HEK293T (cell line): ENCODE results near the gene MAPK12.

Experiments used
- ARNT ChIP-seq: fragments of 450-650 bp; IDR thresholded peaks from 2 replicates; pipeline ENCODE4 v1.6.1; 2017; ENCODE audit warnings: mild to moderate bottlenecking
- BHLHE40 ChIP-seq: fragments of 450-650 bp; IDR thresholded peaks from 2 replicates; pipeline ENCODE4 v1.6.1; 2016; ENCODE audit warnings: mild to moderate bottlenecking, moderate library complexity, borderline replicate concordance
- ELF4 ChIP-seq: fragments of 450-650 bp; IDR thresholded peaks from 2 replicates; pipeline ENCODE4 v1.6.1; 2017; ENCODE audit warnings: antibody characterized with exemption
- FOXA1 ChIP-seq: fragments of 450-650 bp; IDR thresholded peaks from 2 replicates; pipeline ENCODE4 v1.6.1; 2016; ENCODE audit warnings: mild to moderate bottlenecking
- FOXK2 ChIP-seq: fragments of 450-650 bp; IDR thresholded peaks from 2 replicates; pipeline ENCODE4 v1.6.1; 2016; ENCODE audit warnings: mild to moderate bottlenecking
- FOXM1 ChIP-seq: fragments of 450-650 bp; IDR thresholded peaks from 2 replicates; pipeline ENCODE4 v1.6.1; 2017; ENCODE audit warnings: mild to moderate bottlenecking, borderline replicate concordance
- HDGF ChIP-seq: fragments of 450-650 bp; IDR thresholded peaks from 2 replicates; pipeline ENCODE4 v1.6.1; 2017; ENCODE audit warnings: antibody characterized with exemption, borderline replicate concordance
- L3MBTL2 ChIP-seq: fragments of 450-650 bp; conservative IDR thresholded peaks from 2 replicates; pipeline ENCODE4 v1.6.1; 2016; ENCODE audit warnings: mild to moderate bottlenecking
- NFRKB ChIP-seq: fragments of 450-650 bp; IDR thresholded peaks from 2 replicates; pipeline ENCODE4 v1.6.1; 2016; ENCODE audit warnings: mild to moderate bottlenecking, moderate library complexity
- SP1 ChIP-seq: fragments of 450-650 bp; IDR thresholded peaks from 2 replicates; pipeline ENCODE4 v1.6.1; 2017
- SUZ12 ChIP-seq: fragments of 450-650 bp; IDR thresholded peaks from 2 replicates; pipeline ENCODE4 v1.6.1; 2016; ENCODE audit warnings: mild to moderate bottlenecking
- TARDBP ChIP-seq: fragments of 450-650 bp; IDR thresholded peaks from 2 replicates; pipeline ENCODE4 v1.6.1; 2016
- ZNF384 ChIP-seq: fragments of 450-650 bp; IDR thresholded peaks from 2 replicates; pipeline ENCODE4 v1.6.1; 2016
- TF ChIP-seq, protein P1 (sequence below): fragments of 450-650 bp; IDR thresholded peaks from 2 replicates; pipeline ENCODE4 v1.6.1; 2016

DNA sequence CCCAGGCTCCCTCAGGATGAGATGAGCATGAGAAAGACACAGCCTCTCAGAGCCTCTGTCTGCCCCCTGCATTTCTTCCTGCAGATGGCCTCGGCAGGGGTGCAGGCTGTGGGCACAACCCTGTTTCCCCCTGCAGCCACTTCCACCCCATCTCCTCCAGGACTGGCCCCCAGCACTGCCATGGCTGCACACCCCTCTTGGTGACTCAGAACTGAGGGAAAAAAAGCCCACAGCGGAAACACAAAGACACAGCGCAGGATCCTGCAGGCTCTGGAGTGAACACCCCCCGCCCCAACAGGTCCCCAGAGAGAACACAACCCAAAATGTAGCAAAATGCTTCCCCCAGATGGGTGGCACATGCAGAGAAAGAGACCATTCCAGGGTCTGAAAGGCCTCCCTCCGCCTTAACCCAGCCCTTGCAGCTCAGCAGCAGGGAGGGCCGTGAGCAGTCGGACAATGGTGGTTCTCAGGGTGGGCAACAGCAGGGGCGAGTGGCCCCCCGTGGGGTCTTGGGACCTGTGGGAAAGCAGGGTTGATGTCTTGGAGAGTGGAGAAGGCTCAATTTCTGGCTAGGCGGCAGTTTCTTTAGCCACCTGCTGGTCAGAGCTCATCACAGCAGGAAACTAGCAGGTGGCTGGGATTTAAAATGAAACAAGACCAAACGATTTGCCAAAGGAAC, 24.6 kb downstream of the MAPK12 start:
- TF ChIP-seq ZNF384 (no peak), ELF4 (no peak), ARNT (no peak), FOXM1 (no peak), BHLHE40 (no peak), FOXK2 (no peak), HDGF (no peak), FOXA1 (no peak), SP1 (no peak), TARDBP (no peak), NFRKB (no peak), L3MBTL2 (no peak), SUZ12 (no peak)
- TF ChIP-seq, protein P1, sequence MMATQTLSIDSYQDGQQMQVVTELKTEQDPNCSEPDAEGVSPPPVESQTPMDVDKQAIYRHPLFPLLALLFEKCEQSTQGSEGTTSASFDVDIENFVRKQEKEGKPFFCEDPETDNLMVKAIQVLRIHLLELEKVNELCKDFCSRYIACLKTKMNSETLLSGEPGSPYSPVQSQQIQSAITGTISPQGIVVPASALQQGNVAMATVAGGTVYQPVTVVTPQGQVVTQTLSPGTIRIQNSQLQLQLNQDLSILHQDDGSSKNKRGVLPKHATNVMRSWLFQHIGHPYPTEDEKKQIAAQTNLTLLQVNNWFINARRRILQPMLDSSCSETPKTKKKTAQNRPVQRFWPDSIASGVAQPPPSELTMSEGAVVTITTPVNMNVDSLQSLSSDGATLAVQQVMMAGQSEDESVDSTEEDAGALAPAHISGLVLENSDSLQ = no peak
